ENCODE data around the gene HPSE2.

Gene HPSE2

DNA sequence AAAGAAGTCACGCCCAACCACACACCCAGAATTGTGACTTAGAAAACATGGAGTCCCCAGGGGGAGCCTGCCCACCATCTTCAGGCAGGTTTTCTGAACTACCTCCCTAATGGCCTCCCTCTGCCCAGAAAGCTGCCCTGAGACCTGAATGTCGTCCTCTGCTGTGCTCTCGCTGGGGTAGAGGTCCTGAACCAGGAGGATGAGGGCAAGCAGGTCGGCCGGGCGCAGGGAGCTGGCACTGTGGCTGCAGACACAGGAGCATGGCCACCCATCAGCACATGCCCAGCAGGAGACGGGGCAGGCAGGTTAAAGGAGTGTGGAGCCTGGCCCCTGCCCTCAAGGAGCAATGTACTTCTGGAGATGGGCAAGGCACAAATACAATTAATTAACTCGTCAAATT lies 805.2 kb downstream of the HPSE2 start:
- H3K27me3 ChIP-seq (ENCODE audit: low read length), result no peaks in the 10 kb centered on the region
- no peak overlapping the region for H3K27ac ChIP-seq (ENCODE audit: low read depth, low read length)
- H3K4me3 ChIP-seq (ENCODE audit: insufficient read depth, low read length, poor library complexity, severe bottlenecking), result no peak overlapping the region
- no peaks in the 10 kb centered on the region for H3K9me3 ChIP-seq (ENCODE audit: insufficient read depth, low read length)
- H3K9me2 ChIP-seq (replicated peaks; ENCODE audit: insufficient read depth, low read length), result no peaks in the 10 kb centered on the region
- TF ChIP-seq CTCF (IDR thresholded peaks at IDR 0.05; ENCODE audit: insufficient read depth, low read length, poor library complexity, severe bottlenecking) (no peak), EZH2phosphoT487 (conservative IDR thresholded peaks at IDR 0.05; ENCODE audit: low read length) (no peak)
- H3F3A ChIP-seq (ENCODE audit: insufficient read depth), result 0 out of 2 replicates have a peak, but pooled peaks cover 5% of the 10 kb centered on the region
- H3K79me2 ChIP-seq (ENCODE audit: insufficient read depth, low read length), result no peaks in the 10 kb centered on the region
- no peak overlapping the region for H2AFZ ChIP-seq (ENCODE audit: low read depth, low read length, severe bottlenecking)
- peaks cover 34% of the 10 kb centered on the region for H3K36me3 ChIP-seq (ENCODE audit: low read length)
- no peak overlapping the region for H3K4me2 ChIP-seq (ENCODE audit: low read depth, low read length, poor library complexity, severe bottlenecking)
- no peak overlapping the region for H3K9ac ChIP-seq (ENCODE audit: low read length)
- H4K20me1 ChIP-seq (ENCODE audit: low read depth, low read length), result no peaks in the 10 kb centered on the region

GRCh38 chr10:98429320-98430072 lies 806.2 kb downstream of the HPSE2 start:
- Histone ChIP-seq H4K20me1 (ENCODE audit: low read depth, low read length) (no peaks in the 10 kb centered on the region), H3K9me2 (replicated peaks; ENCODE audit: insufficient read depth, low read length) (no peaks in the 10 kb centered on the region), H3K36me3 (ENCODE audit: low read length) (peaks cover 25% of the 10 kb centered on the region), H3K27ac (ENCODE audit: low read depth, low read length) (no peak overlapping the region), H3K4me3 (ENCODE audit: insufficient read depth, low read length, poor library complexity, severe bottlenecking) (no peak overlapping the region), H3K9ac (ENCODE audit: low read length) (no peak overlapping the region), H3K79me2 (ENCODE audit: insufficient read depth, low read length) (no peaks in the 10 kb centered on the region), H3K4me2 (ENCODE audit: low read depth, low read length, poor library complexity, severe bottlenecking) (no peak overlapping the region), H3K9me3 (ENCODE audit: insufficient read depth, low read length) (no peaks in the 10 kb centered on the region), H2AFZ (ENCODE audit: low read depth, low read length, severe bottlenecking) (no peak overlapping the region), H3F3A (ENCODE audit: insufficient read depth) (0 out of 2 replicates have a peak, but pooled peaks cover 5% of the 10 kb centered on the region), H3K27me3 (ENCODE audit: low read length) (no peaks in the 10 kb centered on the region)
- no peak for TF ChIP-seq CTCF (IDR thresholded peaks at IDR 0.05; ENCODE audit: insufficient read depth, low read length, poor library complexity, severe bottlenecking)
- TF ChIP-seq EZH2phosphoT487 (conservative IDR thresholded peaks at IDR 0.05; ENCODE audit: low read length), result no peak

GRCh38 chr10:98427011-98427515 lies 808.6 kb downstream of the HPSE2 start:
- TF ChIP-seq CTCF (IDR thresholded peaks at IDR 0.05; ENCODE audit: insufficient read depth, low read length, poor library complexity, severe bottlenecking) (no peak), EZH2phosphoT487 (conservative IDR thresholded peaks at IDR 0.05; ENCODE audit: low read length) (no peak)
- H3K27me3 ChIP-seq (ENCODE audit: low read length), result no peaks in the 10 kb centered on the region
- H3K79me2 ChIP-seq (ENCODE audit: insufficient read depth, low read length), result no peaks in the 10 kb centered on the region
- H3K9me2 ChIP-seq (replicated peaks; ENCODE audit: insufficient read depth, low read length), result no peaks in the 10 kb centered on the region
- H2AFZ ChIP-seq (ENCODE audit: low read depth, low read length, severe bottlenecking), result no peak overlapping the region
- H3F3A ChIP-seq (ENCODE audit: insufficient read depth), result 0 out of 2 replicates have a peak, but pooled peaks cover 5% of the 10 kb centered on the region
- no peak overlapping the region for H3K27ac ChIP-seq (ENCODE audit: low read depth, low read length)
- H3K36me3 ChIP-seq (ENCODE audit: low read length), result peaks cover 3% of the 10 kb centered on the region
- H3K4me2 ChIP-seq (ENCODE audit: low read depth, low read length, poor library complexity, severe bottlenecking), result no peak overlapping the region
- no peaks in the 10 kb centered on the region for H4K20me1 ChIP-seq (ENCODE audit: low read depth, low read length)
- H3K9ac ChIP-seq (ENCODE audit: low read length), result no peak overlapping the region
- H3K4me3 ChIP-seq (ENCODE audit: insufficient read depth, low read length, poor library complexity, severe bottlenecking), result no peak overlapping the region
- no peaks in the 10 kb centered on the region for H3K9me3 ChIP-seq (ENCODE audit: insufficient read depth, low read length)
